Activated T-cell treated with anti-CD3 and anti-CD28 coated beads, Interleukin-2, amount 50 U/mL, for 4 hours (primary cell): Measurements from ENCODE around the gene ENTPD2. TPM values are rescaled to one million over a fixed set of nuclear protein-coding genes. Genes with fewer than 3 reads are reported as not detected.
"Not testable (repeated sequence)": the region's sequence is repeated elsewhere in the genome, so short reads cannot be mapped to it uniquely, and the experiment has no call there.

ENCODE experiments used
- ATAC-seq, 2 donors: fragments of 200-7000 bp; cut with Tn5 transposase; one replicate each; pipeline ENCODE4 v1.10.0; 2021
- DNase-seq: peaks from one replicate; pipeline ENCODE4 v3.0.0-alpha.2; 2020
- H3K27me3 Mint-ChIP-seq: one replicate; pipeline ENCODE4 v1.8.0; 2021; ENCODE audit warnings: low read depth, mixed read lengths
- H3K36me3 Mint-ChIP-seq: one replicate; pipeline ENCODE4 v1.8.0; 2022; ENCODE audit warnings: mixed read lengths; ENCODE audit not compliant: insufficient read depth
- H3K4me1 Mint-ChIP-seq: one replicate; pipeline ENCODE4 v1.8.0; 2021; ENCODE audit warnings: low read depth, mixed read lengths
- H3K4me3 Mint-ChIP-seq: one replicate; pipeline ENCODE4 v1.8.0; 2021; ENCODE audit warnings: mild to moderate bottlenecking, moderate library complexity, mixed read lengths
- H3K9me3 Mint-ChIP-seq: one replicate; pipeline ENCODE4 v1.8.0; 2021; ENCODE audit warnings: mixed read lengths
- total RNA-seq, 3 donors: library from RNA; stranded (reverse); gene quantifications; one replicate each; pipeline ENCODE4 v1.2.1, GENCODE V29; 2021

Gene ENTPD2
- total RNA-seq, 3 donors from 2014 or later, result 0.34 TPM; not detected in 2

- not testable (repeated sequence) for H3K4me3 Mint-ChIP-seq, DNase-seq, ATAC-seq, H3K9me3 Mint-ChIP-seq, H3K4me1 Mint-ChIP-seq, H3K27me3 Mint-ChIP-seq, H3K36me3 Mint-ChIP-seq
Measured at GRCh38 chr9:137062798-137063197, 8.9 kb upstream of the ENTPD2 start.

GRCh38 chr9:137062384-137062783 lies 8.5 kb upstream of the ENTPD2 start:
- Mint-ChIP-seq H3K4me3 (no peak overlapping the region), H3K36me3 (no peaks in the 10 kb centered on the region), H3K4me1 (peaks cover 2% of the 10 kb centered on the region), H3K9me3 (no peaks in the 10 kb centered on the region), H3K27me3 (peaks cover 2% of the 10 kb centered on the region)
- DNase-seq (no peak), ATAC-seq (no peak)

DNA sequence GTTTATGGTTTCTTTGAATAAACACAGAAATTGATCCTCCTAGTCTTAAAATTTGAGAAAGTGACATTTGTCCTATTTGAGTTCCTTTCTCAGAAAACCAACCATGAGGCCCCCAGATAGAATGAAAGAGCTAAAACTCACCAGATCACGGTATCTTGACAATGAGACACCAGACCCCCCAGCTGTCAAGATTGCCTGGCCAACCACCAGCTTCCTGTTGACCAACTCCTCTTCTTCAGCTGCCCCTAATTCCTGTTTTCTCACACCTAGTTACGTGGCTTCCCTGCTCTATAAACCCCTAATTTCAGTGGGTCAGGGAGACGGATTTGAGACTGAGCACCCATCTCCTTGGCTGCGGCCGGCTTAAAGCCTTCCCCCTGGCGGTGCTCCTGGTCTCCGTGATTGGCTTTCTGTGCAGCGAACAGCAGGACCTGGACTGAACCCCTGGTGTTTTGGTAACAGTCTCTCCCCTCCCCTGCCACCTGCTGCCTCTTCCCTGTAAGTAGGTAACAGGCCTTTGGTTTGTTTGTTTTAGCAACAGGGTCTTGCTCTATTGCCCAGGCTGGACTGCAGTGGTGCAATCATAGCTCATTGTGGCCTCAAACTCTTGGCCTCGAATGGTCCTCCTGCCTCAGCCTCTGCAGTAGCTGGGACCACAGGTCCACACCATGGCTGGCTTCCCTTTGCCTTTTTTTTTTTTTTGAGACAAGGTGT lies 4.8 kb upstream of the ENTPD2 start:
- ATAC-seq, result no peak
- no peak for DNase-seq

GRCh38 chr9:137057545-137057944 lies 3.7 kb upstream of the ENTPD2 start:
- no peak for DNase-seq
- no peak for ATAC-seq
- H3K27me3 Mint-ChIP-seq, result peaks cover 4% of the 10 kb centered on the region
- no peak overlapping the region for H3K4me3 Mint-ChIP-seq
- no peaks in the 10 kb centered on the region for H3K36me3 Mint-ChIP-seq
- H3K4me1 Mint-ChIP-seq, result no peaks in the 10 kb centered on the region
- H3K9me3 Mint-ChIP-seq, result no peaks in the 10 kb centered on the region

More for the DNA sequence above, 4.8 kb upstream of the ENTPD2 start:
- Mint-ChIP-seq H3K4me1 (no peaks in the 10 kb centered on the region), H3K4me3 (no peak overlapping the region), H3K36me3 (no peaks in the 10 kb centered on the region), H3K27me3 (no peaks in the 10 kb centered on the region), H3K9me3 (no peaks in the 10 kb centered on the region)

- Mint-ChIP-seq H3K27me3 (peaks cover 9% of the 10 kb centered on the region), H3K4me3 (no peak overlapping the region), H3K36me3 (no peaks in the 10 kb centered on the region), H3K9me3 (no peaks in the 10 kb centered on the region), H3K4me1 (no peaks in the 10 kb centered on the region)
- DNase-seq (no peak), ATAC-seq (no peak)
Measured at GRCh38 chr9:137056739-137057415, 3.0 kb upstream of the ENTPD2 start.

- no peak for ATAC-seq
- peaks cover 11% of the 10 kb centered on the region for H3K27me3 Mint-ChIP-seq
- H3K9me3 Mint-ChIP-seq, result no peaks in the 10 kb centered on the region
- no peaks in the 10 kb centered on the region for H3K4me1 Mint-ChIP-seq
- no peaks in the 10 kb centered on the region for H3K36me3 Mint-ChIP-seq
- H3K4me3 Mint-ChIP-seq, result no peak overlapping the region
- DNase-seq, result no peak
Measured at GRCh38 chr9:137055385-137056364, 1.8 kb upstream of the ENTPD2 start.

GRCh38 chr9:137054932-137055384 lies 1.1 kb upstream of the ENTPD2 start:
- ATAC-seq (no peak), DNase-seq (no peak)
- Mint-ChIP-seq H3K4me3 (no peak overlapping the region), H3K9me3 (no peaks in the 10 kb centered on the region), H3K4me1 (no peaks in the 10 kb centered on the region), H3K27me3 (peaks cover 17% of the 10 kb centered on the region), H3K36me3 (no peaks in the 10 kb centered on the region)

- Mint-ChIP-seq H3K9me3 (no peaks in the 10 kb centered on the region), H3K27me3 (peaks cover 24% of the 10 kb centered on the region), H3K36me3 (no peaks in the 10 kb centered on the region), H3K4me1 (no peaks in the 10 kb centered on the region), H3K4me3 (no peak overlapping the region)
- ATAC-seq, result peak; percentile 41 to 49
- no peak for DNase-seq
Measured at GRCh38 chr9:137052998-137053943, 590 bp downstream of the ENTPD2 start.

DNA sequence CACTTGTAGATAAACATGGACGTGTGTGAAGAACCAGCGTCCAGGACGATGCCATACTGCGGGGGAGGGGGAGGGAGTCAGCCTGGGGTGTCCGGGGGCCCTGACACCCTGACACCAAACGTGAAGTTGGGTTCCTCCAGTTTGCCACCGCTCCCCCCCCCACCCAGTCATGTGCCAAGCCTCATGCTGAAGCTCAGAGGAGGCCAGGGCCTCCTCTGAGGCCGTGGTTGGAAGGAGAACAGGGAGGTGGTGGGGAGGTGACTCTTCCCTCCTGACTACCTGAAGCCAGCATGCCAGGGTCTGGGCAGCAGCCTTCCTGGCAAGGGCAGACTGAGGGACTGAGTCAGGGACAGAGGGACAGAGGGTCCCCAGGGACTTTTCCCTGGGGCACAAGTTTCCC lies 1.6 kb downstream of the ENTPD2 start:
- H3K4me1 Mint-ChIP-seq, result no peaks in the 10 kb centered on the region
- peaks cover 33% of the 10 kb centered on the region for H3K27me3 Mint-ChIP-seq
- no peak overlapping the region for H3K4me3 Mint-ChIP-seq
- no peaks in the 10 kb centered on the region for H3K36me3 Mint-ChIP-seq
- H3K9me3 Mint-ChIP-seq, result no peaks in the 10 kb centered on the region
- DNase-seq (no peak), ATAC-seq (no peak)

GRCh38 chr9:137051145-137051724 lies 2.6 kb downstream of the ENTPD2 start:
- Mint-ChIP-seq H3K9me3 (no peaks in the 10 kb centered on the region), H3K4me1 (peaks cover 4% of the 10 kb centered on the region), H3K4me3 (no peak overlapping the region), H3K27me3 (peaks cover 43% of the 10 kb centered on the region), H3K36me3 (no peaks in the 10 kb centered on the region)
- no peak for ATAC-seq
- no peak for DNase-seq

GRCh38 chr9:137050570-137050969 lies 3.3 kb downstream of the ENTPD2 start:
- peaks cover 4% of the 10 kb centered on the region for H3K4me1 Mint-ChIP-seq
- no peak for ATAC-seq
- H3K9me3 Mint-ChIP-seq, result no peaks in the 10 kb centered on the region
- no peak for DNase-seq
- H3K36me3 Mint-ChIP-seq, result no peaks in the 10 kb centered on the region
- H3K27me3 Mint-ChIP-seq, result peaks cover 43% of the 10 kb centered on the region
- H3K4me3 Mint-ChIP-seq, result no peak overlapping the region

DNA sequence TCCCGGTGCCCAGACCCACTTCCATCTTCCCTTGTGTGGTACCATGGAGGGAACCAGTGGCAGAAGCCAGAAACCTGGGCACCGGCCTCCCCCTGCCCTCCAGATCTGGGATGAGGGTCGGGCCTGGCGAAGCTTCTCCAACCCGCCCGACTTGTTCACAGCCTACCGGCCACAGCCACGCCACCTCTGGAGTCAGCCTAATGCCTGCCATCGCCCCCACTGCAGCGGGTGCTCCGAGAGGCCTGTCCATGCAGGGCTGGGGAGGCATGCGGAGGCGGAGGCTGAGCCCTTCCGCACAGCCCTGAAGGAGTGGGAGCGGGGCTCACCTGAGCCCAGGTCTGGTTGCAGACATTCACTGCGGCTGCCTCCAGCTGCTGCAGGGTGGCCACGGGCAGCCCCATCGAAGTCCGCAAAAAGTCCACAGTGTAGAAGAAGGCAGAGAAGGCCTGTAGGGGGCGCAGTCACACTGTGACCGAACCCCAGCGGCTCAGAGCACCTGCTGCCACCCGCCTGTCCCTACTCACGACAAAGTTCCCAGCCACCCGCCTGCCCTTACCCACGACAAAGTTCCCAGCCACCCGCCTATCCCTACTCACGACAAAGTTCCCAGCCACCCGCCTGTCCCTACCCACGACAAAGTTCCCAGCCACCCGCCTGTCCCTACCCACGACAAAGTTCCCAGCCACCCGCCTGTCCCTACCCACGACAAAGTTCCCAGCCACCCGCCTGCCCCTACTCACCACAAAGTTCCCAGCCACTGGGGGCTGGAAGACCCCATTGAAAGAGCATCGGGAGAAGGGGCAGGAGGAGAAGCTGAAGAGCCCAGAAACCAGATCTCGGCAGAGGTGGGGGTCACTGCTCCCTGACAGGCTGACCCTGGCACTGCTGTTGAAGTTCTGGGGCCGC lies 4.1 kb downstream of the ENTPD2 start:
- H3K4me1 Mint-ChIP-seq, result peaks cover 9% of the 10 kb centered on the region
- no peaks in the 10 kb centered on the region for H3K36me3 Mint-ChIP-seq
- H3K4me3 Mint-ChIP-seq, result no peak overlapping the region
- H3K9me3 Mint-ChIP-seq, result no peaks in the 10 kb centered on the region
- ATAC-seq (peak in 1 of 2 donors; percentile 32), DNase-seq (peak; percentile 49)
- peaks cover 47% of the 10 kb centered on the region for H3K27me3 Mint-ChIP-seq
